Prostate gland (tissue), 2 donors: ENCODE results near the gene ACVR1. TPM values are rescaled to one million over a fixed set of nuclear protein-coding genes. Genes with fewer than 3 reads are reported as not detected.

Experiments
- DNase-seq: peaks from one replicate; pipeline ENCODE4 v3.0.0-alpha.2; 2019; ENCODE audit warnings: low spot score
- H3K27ac ChIP-seq, 2 donors: fragments of 200-600 bp; sonication (generic); 2 replicates each; pipeline ENCODE4 v1.5.1; 2017 to 2019
- H3K27me3 ChIP-seq: fragments of 200-600 bp; sonication (generic); replicated peaks from 2 replicates; pipeline ENCODE4 v1.5.1; 2019; ENCODE audit not compliant: insufficient read depth
- H3K36me3 ChIP-seq, 2 donors: fragments of 200-600 bp; sonication (generic); 1 replicate in 1 of 2; 2 replicates in 1 of 2; pipeline versions ENCODE4 v1.5.1 to v1.8.1; 2017 to 2019
- H3K4me1 ChIP-seq: fragments of 200-600 bp; sonication (generic); replicated peaks from 2 replicates; pipeline ENCODE4 v1.5.1; 2019
- H3K4me3 ChIP-seq, 2 donors: fragments of 200-600 bp; sonication (generic); 2 replicates each; pipeline ENCODE4 v1.5.1; 2017 to 2019
- H3K9me3 ChIP-seq: fragments of 200-600 bp; sonication (generic); 2 replicates; pipeline ENCODE4 v1.5.1; 2017
- CTCF ChIP-seq, 4 experiments: fragments of 200-600 bp in 2 of 4; fragments of 450-650 bp in 2 of 4; sonication (generic) in 2 of 4; IDR thresholded peaks; 1 replicate in 3 of 4; 2 replicates in 1 of 4; pipeline ENCODE4 v1.5.1; 2016 to 2019; ENCODE audit warnings: antibody characterized with exemption in 4 of 4, mild to moderate bottlenecking in 2 of 4, moderate library complexity in 2 of 4
- POLR2A ChIP-seq: fragments of 450-650 bp; IDR thresholded peaks from one replicate; pipeline ENCODE4 v1.6.1; 2016; ENCODE audit warnings: antibody characterized with exemption, mild to moderate bottlenecking
- POLR2AphosphoS5 ChIP-seq: sonication (generic); formaldehyde crosslinking; IDR thresholded peaks from one replicate; pipeline ENCODE4 v1.6.1; 2017; ENCODE audit warnings: antibody characterized with exemption
- WGBS: methylation state at CpG from one replicate; pipeline ENCODE4 v1.1.5; 2018; 5-methylcytosine and 5-hydroxymethylcytosine counted together
- intact Hi-C: fragments of 100-400 bp; cut with DNase I; formaldehyde crosslinking; loops from one replicate; pipeline ENCODE4 v1.14.2; 2022
- total RNA-seq, 2 donors: library from RNA; depleted of rRNA; stranded (reverse); fragments of >200 nt; gene quantifications; one replicate each; pipeline ENCODE4 v1.1.0, GENCODE V29; 2016

The ACVR1 gene
- total RNA-seq, 2 donors from 2014 or later = 16.0 to 21.5 TPM

- 95% methylated on average over 7 of the region's 7 CpGs for WGBS
- Histone ChIP-seq H3K4me1 (no peaks in the 10 kb centered on the region), H3K27ac (no peak overlapping the region), H3K4me3 (no peak overlapping the region), H3K9me3 (no peaks in the 10 kb centered on the region), H3K27me3 (no peaks in the 10 kb centered on the region), H3K36me3 (peaks cover 0 to 5% of the 10 kb centered on the region in 2 donors)
- TF ChIP-seq POLR2A (no peak), CTCF (IDR thresholded peaks at IDR 0.05) (no peak), POLR2AphosphoS5 (no peak)
- intact Hi-C loops = no loop called here
- no peak for DNase-seq
Observed at GRCh38 chr2:157818227-157818626, 57.9 kb downstream of the ACVR1 start.

GRCh38 chr2:157815421-157815820 lies 60.7 kb downstream of the ACVR1 start:
- 96% methylated on average over 1 of the region's 1 CpG for WGBS
- H3K4me1 ChIP-seq = no peaks in the 10 kb centered on the region
- no peak for TF ChIP-seq CTCF (IDR thresholded peaks at IDR 0.05)
- no peak for TF ChIP-seq POLR2AphosphoS5
- TF ChIP-seq POLR2A = no peak
- no peak for DNase-seq
- H3K27ac ChIP-seq = no peak overlapping the region
- H3K27me3 ChIP-seq = no peaks in the 10 kb centered on the region
- intact Hi-C loops = no loop called here
- no peak overlapping the region for H3K4me3 ChIP-seq
- H3K9me3 ChIP-seq = no peaks in the 10 kb centered on the region
- peaks cover 0 to 5% of the 10 kb centered on the region in 2 donors for H3K36me3 ChIP-seq

GRCh38 chr2:157813467-157813866 lies 62.7 kb downstream of the ACVR1 start:
- 96% methylated on average over 2 of the region's 2 CpGs for WGBS
- Histone ChIP-seq H3K4me3 (no peak overlapping the region), H3K27me3 (no peaks in the 10 kb centered on the region), H3K9me3 (no peaks in the 10 kb centered on the region), H3K4me1 (no peaks in the 10 kb centered on the region), H3K36me3 (peaks cover 0 to 5% of the 10 kb centered on the region in 2 donors), H3K27ac (no peak overlapping the region)
- TF ChIP-seq POLR2AphosphoS5 (no peak), POLR2A (no peak), CTCF (IDR thresholded peaks at IDR 0.05) (no peak)
- intact Hi-C loops = no loop called here
- no peak for DNase-seq

- Histone ChIP-seq H3K36me3 (no peaks in the 10 kb centered on the region), H3K9me3 (no peaks in the 10 kb centered on the region), H3K4me3 (no peak overlapping the region), H3K27ac (no peak overlapping the region), H3K4me1 (no peaks in the 10 kb centered on the region), H3K27me3 (no peaks in the 10 kb centered on the region)
- WGBS = 59% methylated on average over 1 of the region's 1 CpG
- no peak for DNase-seq
- intact Hi-C loops = no loop called here
- no peak for TF ChIP-seq POLR2A
- no peak for TF ChIP-seq POLR2AphosphoS5
- TF ChIP-seq CTCF (IDR thresholded peaks at IDR 0.05) = no peak
Observed at GRCh38 chr2:157810037-157810436, 66.1 kb downstream of the ACVR1 start.

GRCh38 chr2:157809212-157809611 lies 66.9 kb downstream of the ACVR1 start:
- TF ChIP-seq POLR2A (no peak), POLR2AphosphoS5 (no peak), CTCF (IDR thresholded peaks at IDR 0.05) (no peak)
- no peaks in the 10 kb centered on the region for H3K9me3 ChIP-seq
- no peak overlapping the region for H3K4me3 ChIP-seq
- H3K36me3 ChIP-seq = no peaks in the 10 kb centered on the region
- WGBS = 73% methylated on average over 4 of the region's 4 CpGs
- DNase-seq = no peak
- H3K27me3 ChIP-seq = no peaks in the 10 kb centered on the region
- H3K4me1 ChIP-seq = no peaks in the 10 kb centered on the region
- intact Hi-C loops = no loop called here
- H3K27ac ChIP-seq = no peak overlapping the region
